Type B pancreatic cell (in vitro differentiated cells): ENCODE results near the gene FXYD5. TPM values are rescaled to one million over a fixed set of nuclear protein-coding genes. Genes with fewer than 3 reads are reported as not detected.
A peak's percentile ranks its signal among the peaks of the same experiment; 100 is the strongest.

Experiments
- DNase-seq: peaks from one replicate; pipeline ENCODE4 v3.0.0; 2021; ENCODE audit warnings: mixed read lengths; ENCODE audit not compliant: unreplicated experiment; ENCODE audit errors: extremely low spot score
- H3K27ac Mint-ChIP-seq: 2 replicates; pipeline ENCODE4 v1.8.0; 2021; ENCODE audit warnings: mild to moderate bottlenecking, mixed read lengths
- H3K27me3 Mint-ChIP-seq: 2 replicates; pipeline ENCODE4 v1.8.0; 2021; ENCODE audit warnings: mixed read lengths
- H3K36me3 Mint-ChIP-seq: 2 replicates; pipeline ENCODE4 v1.8.0; 2021; ENCODE audit warnings: mixed read lengths
- H3K4me1 Mint-ChIP-seq: one replicate; pipeline ENCODE4 v1.8.0; 2021; ENCODE audit warnings: mixed read lengths; ENCODE audit not compliant: unreplicated experiment
- H3K4me3 Mint-ChIP-seq: 2 replicates; pipeline ENCODE4 v1.8.0; 2021; ENCODE audit warnings: mild to moderate bottlenecking, mixed read lengths
- H3K9me3 Mint-ChIP-seq: 2 replicates; pipeline ENCODE4 v1.8.0; 2021; ENCODE audit warnings: mixed read lengths
- total RNA-seq: library from RNA; stranded (reverse); gene quantifications from 2 replicates; pipeline ENCODE4 v1.2.1, GENCODE V29; 2021; ENCODE audit warnings: low replicate concordance
- TF ChIP-seq, protein P1 (sequence below): fragments of 200-600 bp; sonication (generic); conservative IDR thresholded peaks from 2 replicates; pipeline ENCODE4 v1.5.0; 2021; ENCODE audit warnings: antibody characterized with exemption, mild to moderate bottlenecking

The FXYD5 gene
- total RNA-seq, 1 donor from 2014 or later: 24.2 TPM

DNA sequence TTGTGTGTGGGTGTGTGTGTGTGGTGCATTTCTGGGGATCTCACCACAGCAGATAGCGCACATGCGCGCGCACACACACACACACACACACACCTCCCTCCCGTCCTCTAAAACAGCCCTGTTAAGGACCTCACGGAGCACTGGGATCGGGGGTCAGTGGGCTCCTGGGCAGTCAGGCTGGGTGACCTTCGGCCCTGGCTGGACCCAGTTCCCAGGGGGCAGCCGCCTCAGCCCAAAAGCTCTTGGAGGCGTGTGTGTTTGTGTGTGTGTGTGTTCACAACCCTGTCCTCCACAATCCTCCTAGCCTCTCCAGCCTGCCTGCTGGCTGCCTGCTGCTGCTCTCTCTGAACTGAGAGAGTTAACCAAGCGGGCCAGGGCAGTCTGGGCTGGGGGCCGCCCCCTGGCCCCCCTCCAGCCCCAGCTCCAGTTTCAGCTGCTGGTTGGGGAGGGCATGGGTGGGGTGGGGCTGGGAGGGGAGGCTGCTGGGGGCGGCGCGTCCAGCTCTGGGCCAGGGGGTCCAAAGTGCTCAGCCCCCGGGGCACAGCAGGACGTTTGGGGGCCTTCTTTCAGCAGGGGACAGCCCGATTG, 16.1 kb upstream of the FXYD5 start, which contains the start of gene FXYD1:
Gene FXYD1, plus strand, starts transcription at position 520 of the 588 bp plus-strand sequence. CDS start 1,256 bp downstream, outside the sequence.
- peaks cover 29% of the 10 kb centered on the region for H3K27me3 Mint-ChIP-seq
- no peak for DNase-seq
- peak within 1 kb of the TSS; percentile 66 for H3K27ac Mint-ChIP-seq
- no peaks in the 10 kb centered on the region for H3K9me3 Mint-ChIP-seq
- H3K4me3 Mint-ChIP-seq: peak within 1 kb of the TSS; percentile 74
- no peaks in the 10 kb centered on the region for H3K36me3 Mint-ChIP-seq
- H3K4me1 Mint-ChIP-seq: peaks cover 37% of the 10 kb centered on the region
- TF ChIP-seq, protein P1, sequence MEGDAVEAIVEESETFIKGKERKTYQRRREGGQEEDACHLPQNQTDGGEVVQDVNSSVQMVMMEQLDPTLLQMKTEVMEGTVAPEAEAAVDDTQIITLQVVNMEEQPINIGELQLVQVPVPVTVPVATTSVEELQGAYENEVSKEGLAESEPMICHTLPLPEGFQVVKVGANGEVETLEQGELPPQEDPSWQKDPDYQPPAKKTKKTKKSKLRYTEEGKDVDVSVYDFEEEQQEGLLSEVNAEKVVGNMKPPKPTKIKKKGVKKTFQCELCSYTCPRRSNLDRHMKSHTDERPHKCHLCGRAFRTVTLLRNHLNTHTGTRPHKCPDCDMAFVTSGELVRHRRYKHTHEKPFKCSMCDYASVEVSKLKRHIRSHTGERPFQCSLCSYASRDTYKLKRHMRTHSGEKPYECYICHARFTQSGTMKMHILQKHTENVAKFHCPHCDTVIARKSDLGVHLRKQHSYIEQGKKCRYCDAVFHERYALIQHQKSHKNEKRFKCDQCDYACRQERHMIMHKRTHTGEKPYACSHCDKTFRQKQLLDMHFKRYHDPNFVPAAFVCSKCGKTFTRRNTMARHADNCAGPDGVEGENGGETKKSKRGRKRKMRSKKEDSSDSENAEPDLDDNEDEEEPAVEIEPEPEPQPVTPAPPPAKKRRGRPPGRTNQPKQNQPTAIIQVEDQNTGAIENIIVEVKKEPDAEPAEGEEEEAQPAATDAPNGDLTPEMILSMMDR: no peak

DNA sequence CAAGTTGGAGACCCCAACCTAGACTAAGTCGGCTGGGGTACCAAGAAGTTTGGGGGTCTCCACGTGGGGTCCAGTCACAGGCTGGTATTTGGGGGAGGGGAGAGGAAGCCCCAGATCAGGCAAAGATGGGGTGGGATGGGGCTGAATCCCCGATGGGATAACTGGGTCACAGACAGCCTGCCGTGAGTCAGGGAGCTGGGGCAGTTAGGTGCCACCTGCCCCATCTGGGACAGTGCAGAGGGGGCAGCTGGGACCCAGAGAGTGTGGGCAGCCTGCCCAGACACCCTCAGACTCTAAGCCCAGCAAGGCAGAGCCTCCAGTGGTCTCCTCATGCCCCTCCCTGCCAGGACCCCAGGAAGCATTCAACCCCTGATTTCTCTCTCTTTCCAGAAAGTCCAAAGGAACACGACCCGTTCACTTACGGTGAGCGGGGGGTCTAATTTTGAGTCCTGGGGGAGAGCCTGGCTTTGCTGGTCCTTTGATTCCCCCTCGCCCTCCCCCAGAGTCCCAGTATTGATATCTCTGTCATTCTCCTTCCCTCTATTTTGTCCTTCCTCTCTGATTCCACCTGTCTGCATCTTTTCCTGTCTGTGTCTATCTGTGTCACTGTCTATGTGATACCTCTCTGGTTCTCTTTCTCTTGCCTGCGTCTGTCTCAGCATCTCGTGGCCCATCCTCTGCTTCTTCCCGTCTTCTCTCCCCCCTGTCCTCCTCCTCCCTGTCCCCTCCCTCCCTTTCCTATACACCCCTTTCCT, 14.2 kb upstream of the FXYD5 start:
- Mint-ChIP-seq H3K4me3 (peak overlapping the region; percentile 78), H3K9me3 (no peaks in the 10 kb centered on the region), H3K4me1 (peaks cover 37% of the 10 kb centered on the region), H3K27me3 (peaks cover 47% of the 10 kb centered on the region), H3K27ac (peak overlapping the region; percentile 64), H3K36me3 (no peaks in the 10 kb centered on the region)
- DNase-seq: no peak
- TF ChIP-seq, protein P1: no peak

DNA sequence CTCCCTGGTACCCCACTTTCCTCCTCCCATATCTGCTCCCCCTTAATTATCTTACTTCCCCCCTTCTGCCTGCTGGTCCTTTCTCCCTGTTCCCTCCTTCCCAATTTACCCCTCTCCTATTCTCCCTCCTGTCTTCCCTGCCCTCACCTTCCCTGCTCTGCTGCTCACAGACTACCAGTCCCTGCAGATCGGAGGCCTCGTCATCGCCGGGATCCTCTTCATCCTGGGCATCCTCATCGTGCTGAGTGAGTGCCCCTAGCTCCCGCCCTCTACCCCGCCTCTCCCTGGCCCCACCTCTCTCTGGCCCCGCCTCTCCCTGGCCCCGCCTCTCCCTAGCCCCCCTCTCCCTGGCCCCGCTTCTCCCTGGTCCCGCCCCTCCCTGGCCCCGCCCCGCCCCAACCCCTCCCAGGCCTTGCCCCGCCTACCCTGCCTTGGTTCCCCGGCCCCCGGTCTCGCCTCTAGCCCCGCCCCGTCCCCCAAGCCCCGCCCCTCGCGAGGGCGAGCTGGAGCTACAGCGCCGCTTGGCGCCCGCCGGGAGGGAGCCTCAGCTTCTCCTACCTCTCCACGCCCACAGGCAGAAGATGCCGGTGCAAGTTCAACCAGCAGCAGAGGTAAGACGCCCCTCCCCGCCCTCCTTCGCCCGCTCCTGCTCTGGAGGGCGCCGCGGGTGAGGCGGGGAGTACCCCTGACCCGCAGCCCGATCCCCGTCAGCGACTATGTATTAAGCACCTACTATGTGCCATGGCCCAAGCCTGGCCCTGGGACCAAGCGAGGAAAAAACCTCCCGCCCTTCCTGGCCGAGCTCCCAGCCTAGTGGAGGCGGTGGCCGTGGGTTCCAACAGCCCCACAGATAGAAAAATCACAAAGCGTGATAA, 13.3 kb upstream of the FXYD5 start:
- TF ChIP-seq, protein P1: peak; percentile 37
- peaks cover 32% of the 10 kb centered on the region for H3K4me1 Mint-ChIP-seq
- peak overlapping the region; percentile 78 for H3K4me3 Mint-ChIP-seq
- peak overlapping the region; percentile 79 for H3K27ac Mint-ChIP-seq
- H3K36me3 Mint-ChIP-seq: no peaks in the 10 kb centered on the region
- peak; percentile 94 for DNase-seq
- peaks cover 48% of the 10 kb centered on the region for H3K27me3 Mint-ChIP-seq
- H3K9me3 Mint-ChIP-seq: no peaks in the 10 kb centered on the region

DNA sequence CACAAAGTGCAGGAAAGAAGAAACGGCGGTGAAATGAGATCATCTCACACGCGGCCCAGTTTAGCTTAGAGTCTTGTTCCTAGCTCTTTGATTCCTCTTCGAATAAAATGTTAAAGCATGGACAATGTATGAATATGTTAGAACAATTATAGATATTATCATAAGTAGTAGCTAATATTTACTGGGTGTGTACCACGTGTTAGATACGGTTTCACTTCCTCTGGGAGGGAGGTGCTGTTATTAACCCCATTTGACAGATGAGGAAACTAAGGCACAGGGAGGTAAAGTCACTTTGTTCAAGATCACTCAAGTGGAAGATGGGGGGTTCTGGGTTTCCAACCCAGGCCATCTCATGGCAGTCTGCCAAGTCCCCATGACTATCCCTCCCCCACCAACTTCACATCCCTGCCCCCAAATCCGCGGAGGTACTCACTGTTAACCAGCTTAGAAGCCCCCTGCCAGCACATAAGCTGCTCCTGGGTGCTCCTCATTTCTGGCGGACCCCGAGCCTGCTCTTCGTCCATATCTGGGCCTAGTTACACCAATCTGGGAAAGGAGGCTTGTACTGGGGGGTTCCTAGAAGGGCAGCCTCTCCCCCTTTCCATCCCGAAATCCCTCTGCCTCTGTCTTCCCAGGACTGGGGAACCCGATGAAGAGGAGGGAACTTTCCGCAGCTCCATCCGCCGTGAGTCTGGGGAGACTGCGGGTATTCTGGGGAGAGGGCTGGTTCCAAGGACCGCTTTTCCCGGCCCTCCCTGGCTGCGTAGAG, 12.5 kb upstream of the FXYD5 start:
- Mint-ChIP-seq H3K4me1 (peaks cover 32% of the 10 kb centered on the region), H3K27me3 (peaks cover 53% of the 10 kb centered on the region), H3K36me3 (no peaks in the 10 kb centered on the region), H3K27ac (peak overlapping the region; percentile 79), H3K9me3 (no peaks in the 10 kb centered on the region), H3K4me3 (peak overlapping the region; percentile 74)
- TF ChIP-seq, protein P1: no peak
- no peak for DNase-seq
